GM12864 (cell line): ENCODE measurements around the gene ANP32A.
A peak's percentile ranks its signal among the peaks of the same experiment; 100 is the strongest.

ENCODE experiments used
- DNase-seq: peaks from one replicate; pipeline ENCODE4 v3.0.0-alpha.2; 2011; ENCODE audit warnings: low read depth
- H3K4me3 ChIP-seq: 2 replicates; pipeline ENCODE4 v1.5.1; 2011; ENCODE audit warnings: mild to moderate bottlenecking, low read depth, low read length, control low read depth
- CTCF ChIP-seq: IDR thresholded peaks from 2 replicates; pipeline ENCODE4 v1.5.1; 2011; ENCODE audit warnings: low read depth, mild to moderate bottlenecking, moderate library complexity, low read length, control low read depth, inconsistent platforms; ENCODE audit errors: missing control alignments

Gene ANP32A

GRCh38 chr15:68788264-68788624 is 32.5 kb downstream of the ANP32A start:
- TF ChIP-seq CTCF: no peak
- DNase-seq: no peak
- no peak overlapping the region for H3K4me3 ChIP-seq

GRCh38 chr15:68787609-68788263 is 33.0 kb downstream of the ANP32A start:
- TF ChIP-seq CTCF: no peak
- H3K4me3 ChIP-seq: no peak overlapping the region
- no peak for DNase-seq

GRCh38 chr15:68786753-68787152 is 33.9 kb downstream of the ANP32A start:
- DNase-seq: no peak
- no peak overlapping the region for H3K4me3 ChIP-seq
- no peak for TF ChIP-seq CTCF

- no peak for TF ChIP-seq CTCF
- no peak overlapping the region for H3K4me3 ChIP-seq
- DNase-seq: no peak
Observed at GRCh38 chr15:68785541-68785940, 35.2 kb downstream of the ANP32A start.

GRCh38 chr15:68784206-68784605 is 36.5 kb downstream of the ANP32A start:
- H3K4me3 ChIP-seq: no peak overlapping the region
- no peak for DNase-seq
- TF ChIP-seq CTCF: no peak

GRCh38 chr15:68783226-68784058 is 37.3 kb downstream of the ANP32A start:
- H3K4me3 ChIP-seq: no peak overlapping the region
- no peak for DNase-seq
- peak; percentile 79 for TF ChIP-seq CTCF
